C4-2B (cell line): ENCODE data around the gene ZC3H8.
"Not testable (repeated sequence)": the region's sequence is repeated elsewhere in the genome, so short reads cannot be mapped to it uniquely, and the experiment has no call there.

Experiments used
- H3K27ac ChIP-seq: fragments of 450-650 bp; 2 replicates; pipeline ENCODE4 v1.5.1; 2017
- ZFX ChIP-seq: fragments of 450-650 bp; IDR thresholded peaks from 2 replicates; pipeline ENCODE4 v1.6.1; 2017
- TF ChIP-seq, protein P1 (sequence below): fragments of 450-650 bp; conservative IDR thresholded peaks from 2 replicates; pipeline ENCODE4 v1.5.1; 2017; ENCODE audit warnings: mild to moderate bottlenecking

The ZC3H8 gene

GRCh38 chr2:112216167-112216566, 38.7 kb downstream of the ZC3H8 start:
- H3K27ac ChIP-seq: no peak overlapping the region
- TF ChIP-seq ZFX: no peak
- TF ChIP-seq, protein P1, sequence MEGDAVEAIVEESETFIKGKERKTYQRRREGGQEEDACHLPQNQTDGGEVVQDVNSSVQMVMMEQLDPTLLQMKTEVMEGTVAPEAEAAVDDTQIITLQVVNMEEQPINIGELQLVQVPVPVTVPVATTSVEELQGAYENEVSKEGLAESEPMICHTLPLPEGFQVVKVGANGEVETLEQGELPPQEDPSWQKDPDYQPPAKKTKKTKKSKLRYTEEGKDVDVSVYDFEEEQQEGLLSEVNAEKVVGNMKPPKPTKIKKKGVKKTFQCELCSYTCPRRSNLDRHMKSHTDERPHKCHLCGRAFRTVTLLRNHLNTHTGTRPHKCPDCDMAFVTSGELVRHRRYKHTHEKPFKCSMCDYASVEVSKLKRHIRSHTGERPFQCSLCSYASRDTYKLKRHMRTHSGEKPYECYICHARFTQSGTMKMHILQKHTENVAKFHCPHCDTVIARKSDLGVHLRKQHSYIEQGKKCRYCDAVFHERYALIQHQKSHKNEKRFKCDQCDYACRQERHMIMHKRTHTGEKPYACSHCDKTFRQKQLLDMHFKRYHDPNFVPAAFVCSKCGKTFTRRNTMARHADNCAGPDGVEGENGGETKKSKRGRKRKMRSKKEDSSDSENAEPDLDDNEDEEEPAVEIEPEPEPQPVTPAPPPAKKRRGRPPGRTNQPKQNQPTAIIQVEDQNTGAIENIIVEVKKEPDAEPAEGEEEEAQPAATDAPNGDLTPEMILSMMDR: peak; percentile 22

DNA sequence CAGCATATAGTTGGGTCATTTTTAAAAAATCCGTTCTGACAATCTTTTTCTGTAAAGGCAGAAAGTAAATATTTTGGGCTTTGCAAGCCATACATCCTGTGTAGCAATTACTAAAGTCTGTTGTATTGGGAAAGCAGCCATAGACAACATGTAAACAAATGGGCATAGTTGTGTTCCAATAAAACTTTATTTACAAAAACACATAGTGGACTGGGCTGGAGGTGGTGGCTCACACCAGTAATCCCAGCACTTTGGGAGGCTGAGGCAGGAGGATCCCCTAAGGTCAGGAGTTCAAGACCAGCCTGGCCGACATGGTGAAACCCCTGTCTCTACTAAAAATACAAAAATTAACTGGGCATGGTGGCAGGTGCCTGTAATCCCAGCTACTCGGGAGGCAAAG, 46.9 kb downstream of the ZC3H8 start:
- H3K27ac ChIP-seq: not testable (repeated sequence)

DNA sequence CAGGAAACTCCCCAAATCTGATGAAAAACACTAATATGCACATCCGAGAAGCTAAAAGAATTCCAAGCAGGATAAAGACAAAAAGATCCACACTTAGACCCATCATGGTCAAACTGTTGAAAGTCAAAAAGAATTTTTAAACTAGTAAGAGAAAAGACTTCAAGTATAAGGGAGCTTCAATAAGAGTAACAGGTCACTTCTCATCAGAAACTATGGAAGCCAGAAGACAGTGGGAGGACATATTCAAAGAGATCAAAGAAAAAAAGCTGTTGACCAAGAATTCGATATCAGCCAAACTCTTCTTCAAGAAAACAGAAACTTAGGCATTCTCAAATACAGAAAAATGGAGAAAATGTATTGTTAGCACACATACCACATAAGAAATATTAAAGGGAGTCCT, 50.4 kb downstream of the ZC3H8 start:
- H3K27ac ChIP-seq: no peak overlapping the region

GRCh38 chr2:112201696-112202430, 53.0 kb downstream of the ZC3H8 start:
- TF ChIP-seq ZFX: no peak
- TF ChIP-seq, protein P1: no peak
- H3K27ac ChIP-seq: no peak overlapping the region

More for the DNA sequence above, 50.4 kb downstream of the ZC3H8 start:
- no peak for TF ChIP-seq ZFX
- TF ChIP-seq, protein P1: no peak

- TF ChIP-seq, protein P1: no peak
- TF ChIP-seq ZFX: no peak
- no peak overlapping the region for H3K27ac ChIP-seq
Observed at GRCh38 chr2:112199188-112199587, 55.7 kb downstream of the ZC3H8 start.

DNA sequence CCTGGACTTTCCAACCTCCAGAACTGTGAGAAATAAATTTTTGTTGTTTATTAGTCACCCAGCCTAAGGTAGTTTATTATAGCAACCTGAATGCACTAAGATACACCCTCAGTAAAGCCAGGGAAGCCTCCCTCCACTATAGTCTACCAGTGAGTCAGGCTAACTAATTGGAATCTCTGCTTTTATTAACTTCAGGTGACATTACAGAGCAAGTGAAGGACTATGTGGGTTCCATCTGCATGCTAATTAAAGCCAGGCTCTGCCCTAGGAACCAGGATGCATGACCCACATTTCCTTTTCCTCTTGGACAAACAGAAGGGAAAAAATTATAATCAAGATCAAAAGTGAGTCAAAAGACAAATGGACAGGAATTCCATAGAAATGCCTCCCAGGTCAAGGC, 56.1 kb downstream of the ZC3H8 start:
- TF ChIP-seq, protein P1: no peak
- TF ChIP-seq ZFX: no peak
- no peak overlapping the region for H3K27ac ChIP-seq

DNA sequence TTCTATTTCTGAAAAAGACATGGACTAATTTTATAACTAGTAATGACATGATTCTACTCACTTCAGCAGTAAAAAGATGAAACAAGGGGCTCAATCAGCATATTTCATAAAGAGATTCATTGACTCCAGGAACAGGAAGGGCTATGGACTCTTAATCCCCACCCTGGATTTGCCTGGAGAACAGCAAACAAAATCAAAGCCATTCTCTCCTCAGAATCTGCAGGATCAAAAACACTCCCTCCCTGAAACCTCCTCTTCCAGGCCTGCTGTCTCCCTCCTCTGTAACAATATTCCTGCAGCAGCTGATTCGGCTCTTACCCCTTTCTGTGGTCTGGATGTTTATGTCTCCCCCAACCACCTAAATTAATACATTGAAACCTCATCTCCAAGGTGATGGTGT, 57.0 kb downstream of the ZC3H8 start:
- H3K27ac ChIP-seq: no peak overlapping the region
- TF ChIP-seq, protein P1: no peak
- TF ChIP-seq ZFX: no peak

- TF ChIP-seq ZFX: no peak
- TF ChIP-seq, protein P1: no peak
- H3K27ac ChIP-seq: no peak overlapping the region
Observed at GRCh38 chr2:112195950-112196349, 58.9 kb downstream of the ZC3H8 start.
